Measurements from ENCODE around the gene CCN2. TPM values are rescaled to one million over a fixed set of nuclear protein-coding genes. Genes with fewer than 3 reads are reported as not detected.

CCN2 gene
- total RNA-seq, 1 experiment from 2014 or later, result 5.8 TPM

DNA sequence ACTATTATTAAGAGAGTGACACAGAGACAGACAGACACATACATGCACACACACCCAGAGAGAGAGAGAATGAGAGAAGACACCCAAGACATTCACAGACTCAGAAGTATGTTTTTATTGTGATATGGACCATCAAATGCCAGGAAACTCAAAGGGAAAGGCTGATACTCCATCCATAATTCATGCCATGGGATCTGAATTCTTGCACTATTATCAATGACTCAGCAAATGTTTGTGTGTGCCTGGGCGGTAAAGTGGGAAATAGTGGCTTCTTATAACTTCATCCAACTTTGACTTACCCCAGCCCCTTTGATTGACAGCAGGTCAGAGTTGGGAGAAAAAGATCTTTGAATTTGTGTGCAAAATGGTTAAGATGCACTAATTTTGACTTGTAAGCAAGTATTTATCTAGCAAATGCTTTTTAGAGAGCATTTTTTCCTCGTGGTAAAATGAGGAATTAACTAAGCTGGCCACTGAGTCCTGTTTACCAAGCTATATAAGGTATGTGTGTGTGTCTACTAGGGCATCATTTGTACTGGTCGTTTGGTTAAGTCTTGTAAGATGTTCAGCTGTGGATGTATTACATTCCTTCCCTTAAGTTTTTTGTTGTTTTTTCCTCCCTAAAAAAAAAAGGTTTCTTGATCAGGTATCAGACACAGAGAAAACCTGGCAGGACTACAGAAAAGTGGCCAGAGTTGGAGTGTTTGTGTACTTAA is 3.0 kb upstream of the CCN2 start:
- peaks cover 11% of the 10 kb centered on the region for H3K36me3 ChIP-seq (replicated peaks; ENCODE audit: control insufficient read depth, insufficient read depth, low read length)
- DNase-seq, result no peak
- H3K27me3 ChIP-seq (ENCODE audit: control insufficient read depth, insufficient read depth, low read length), result no peaks in the 10 kb centered on the region
- H3K4me3 ChIP-seq (ENCODE audit: insufficient read depth, low read depth, low read length), result no peak overlapping the region

GRCh38 chr6:131952886-131953509 is 1.8 kb upstream of the CCN2 start:
- H3K36me3 ChIP-seq (replicated peaks; ENCODE audit: control insufficient read depth, insufficient read depth, low read length), result peaks cover 19% of the 10 kb centered on the region
- no peaks in the 10 kb centered on the region for H3K27me3 ChIP-seq (ENCODE audit: control insufficient read depth, insufficient read depth, low read length)
- H3K4me3 ChIP-seq (ENCODE audit: insufficient read depth, low read depth, low read length), result no peak overlapping the region
- peak; percentile 30 for DNase-seq

DNA sequence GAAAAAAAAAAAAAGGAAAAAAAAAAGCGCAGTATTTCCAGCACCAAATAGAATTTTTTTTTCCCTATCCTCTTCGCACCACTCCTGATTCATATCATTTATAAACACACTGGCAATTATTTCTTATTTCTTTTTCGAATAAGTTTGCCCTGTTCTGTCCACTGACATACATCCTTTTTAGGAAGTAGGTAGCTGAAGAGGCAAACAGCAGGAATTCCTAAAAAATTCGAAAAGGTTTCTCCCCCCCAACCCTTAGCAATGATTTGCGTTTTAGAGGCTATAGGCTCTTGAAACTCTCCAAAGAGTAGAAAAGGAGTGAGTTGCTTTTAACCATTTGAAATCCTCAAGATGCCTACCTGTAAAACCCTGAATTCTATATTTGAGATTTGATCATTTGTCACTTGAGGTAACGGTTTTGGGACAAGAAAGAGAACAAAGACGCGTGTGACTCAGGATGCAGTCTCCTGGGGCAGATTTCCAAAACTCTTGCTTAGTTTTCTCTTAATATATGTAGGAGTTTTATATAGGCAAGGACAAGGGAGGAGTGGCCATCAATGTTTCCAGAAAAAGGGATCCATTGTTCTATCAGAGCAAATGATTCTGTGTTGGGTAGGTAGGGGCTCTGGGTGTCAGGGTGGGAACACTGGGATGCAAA is 531 bp upstream of the CCN2 start:
- H3K27me3 ChIP-seq (ENCODE audit: control insufficient read depth, insufficient read depth, low read length), result no peaks in the 10 kb centered on the region

GRCh38 chr6:131949909-131950766 is 1.0 kb downstream of the CCN2 start:
- no peaks in the 10 kb centered on the region for H3K27me3 ChIP-seq (ENCODE audit: control insufficient read depth, insufficient read depth, low read length)
- peaks cover 19% of the 10 kb centered on the region for H3K36me3 ChIP-seq (replicated peaks; ENCODE audit: control insufficient read depth, insufficient read depth, low read length)
- peak overlapping the region; percentile 67 for H3K4me3 ChIP-seq (ENCODE audit: insufficient read depth, low read depth, low read length)
- DNase-seq, result peak; percentile 81

More for the DNA sequence above, 531 bp upstream of the CCN2 start:
- no peak overlapping the region for H3K4me3 ChIP-seq (ENCODE audit: insufficient read depth, low read depth, low read length)
- no peak for DNase-seq
- H3K36me3 ChIP-seq (replicated peaks; ENCODE audit: control insufficient read depth, insufficient read depth, low read length), result peaks cover 19% of the 10 kb centered on the region

DNA sequence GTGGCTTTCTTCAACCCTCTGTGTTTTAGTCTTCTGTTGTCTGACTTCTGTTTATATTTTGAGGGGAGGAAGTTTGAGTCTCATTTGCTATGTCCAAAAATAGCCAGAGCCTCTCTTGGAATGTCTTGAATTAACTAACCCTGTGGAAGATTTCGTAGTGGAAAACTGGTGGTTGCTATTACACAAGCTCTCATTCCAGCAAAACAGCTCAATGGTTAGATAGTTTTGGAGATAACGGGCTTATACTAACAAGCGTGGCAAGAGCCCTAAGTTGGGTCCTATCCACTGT is 1.6 kb downstream of the CCN2 start:
- peak overlapping the region; percentile 67; the same call in 1 of the 2 replicates for H3K4me3 ChIP-seq (ENCODE audit: insufficient read depth, low read depth, low read length)
- H3K36me3 ChIP-seq (replicated peaks; ENCODE audit: control insufficient read depth, insufficient read depth, low read length), result peaks cover 19% of the 10 kb centered on the region
- no peaks in the 10 kb centered on the region for H3K27me3 ChIP-seq (ENCODE audit: control insufficient read depth, insufficient read depth, low read length)
- DNase-seq, result no peak

DNA sequence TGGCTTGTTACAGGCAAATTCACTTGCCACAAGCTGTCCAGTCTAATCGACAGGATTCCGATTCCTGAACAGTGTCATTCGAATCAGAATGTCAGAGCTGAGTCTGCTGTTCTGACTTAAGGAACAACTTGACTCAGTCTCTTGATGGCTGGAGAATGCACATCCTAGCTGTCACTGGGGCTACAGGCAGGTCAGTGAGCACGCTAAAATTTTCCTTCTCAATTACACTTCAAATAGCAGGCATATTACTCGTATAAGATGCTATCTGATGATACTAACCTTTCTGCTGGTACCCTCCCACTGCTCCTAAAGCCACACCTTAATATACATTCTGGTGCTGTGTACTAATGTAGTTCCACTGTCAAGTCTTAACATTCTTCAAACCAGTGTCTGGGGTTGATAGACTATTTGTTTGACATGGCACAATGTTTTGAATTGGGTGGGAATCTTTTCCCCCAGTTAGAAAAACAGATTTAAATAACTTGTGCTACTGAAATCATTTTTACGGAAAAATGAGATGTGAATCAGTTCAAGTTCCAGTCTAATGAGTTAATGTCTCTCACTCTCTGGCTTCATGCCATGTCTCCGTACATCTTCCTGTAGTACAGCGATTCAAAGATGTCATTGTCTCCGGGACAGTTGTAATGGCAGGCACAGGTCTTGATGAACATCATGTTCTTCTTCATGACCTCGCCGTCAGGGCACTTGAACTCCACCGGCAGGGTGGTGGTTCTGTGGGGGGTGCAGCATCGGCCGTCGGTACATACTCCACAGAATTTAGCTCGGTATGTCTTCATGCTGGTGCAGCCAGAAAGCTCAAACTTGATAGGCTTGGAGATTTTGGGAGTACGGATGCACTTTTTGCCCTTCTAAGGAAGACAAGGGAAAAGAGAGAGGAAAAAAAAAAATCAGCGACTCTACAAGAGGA is 2.2 kb downstream of the CCN2 start:
- DNase-seq, result no peak
- Histone ChIP-seq H3K36me3 (replicated peaks; ENCODE audit: control insufficient read depth, insufficient read depth, low read length) (peaks cover 19% of the 10 kb centered on the region), H3K27me3 (ENCODE audit: control insufficient read depth, insufficient read depth, low read length) (no peaks in the 10 kb centered on the region), H3K4me3 (ENCODE audit: insufficient read depth, low read depth, low read length) (peak overlapping the region; percentile 67; the same call in 1 of the 2 replicates)

- no peak overlapping the region for H3K4me3 ChIP-seq (ENCODE audit: insufficient read depth, low read depth, low read length)
- H3K27me3 ChIP-seq (ENCODE audit: control insufficient read depth, insufficient read depth, low read length), result no peaks in the 10 kb centered on the region
- DNase-seq, result no peak
- H3K36me3 ChIP-seq (replicated peaks; ENCODE audit: control insufficient read depth, insufficient read depth, low read length), result peaks cover 19% of the 10 kb centered on the region
These were observed 3.0 kb downstream of the CCN2 start for GRCh38 chr6:131947986-131948661.

- Histone ChIP-seq H3K36me3 (replicated peaks; ENCODE audit: control insufficient read depth, insufficient read depth, low read length) (peaks cover 19% of the 10 kb centered on the region), H3K27me3 (ENCODE audit: control insufficient read depth, insufficient read depth, low read length) (no peaks in the 10 kb centered on the region), H3K4me3 (ENCODE audit: insufficient read depth, low read depth, low read length) (no peak overlapping the region)
- no peak for DNase-seq
These were observed 3.9 kb downstream of the CCN2 start for GRCh38 chr6:131946992-131947955.

DNA sequence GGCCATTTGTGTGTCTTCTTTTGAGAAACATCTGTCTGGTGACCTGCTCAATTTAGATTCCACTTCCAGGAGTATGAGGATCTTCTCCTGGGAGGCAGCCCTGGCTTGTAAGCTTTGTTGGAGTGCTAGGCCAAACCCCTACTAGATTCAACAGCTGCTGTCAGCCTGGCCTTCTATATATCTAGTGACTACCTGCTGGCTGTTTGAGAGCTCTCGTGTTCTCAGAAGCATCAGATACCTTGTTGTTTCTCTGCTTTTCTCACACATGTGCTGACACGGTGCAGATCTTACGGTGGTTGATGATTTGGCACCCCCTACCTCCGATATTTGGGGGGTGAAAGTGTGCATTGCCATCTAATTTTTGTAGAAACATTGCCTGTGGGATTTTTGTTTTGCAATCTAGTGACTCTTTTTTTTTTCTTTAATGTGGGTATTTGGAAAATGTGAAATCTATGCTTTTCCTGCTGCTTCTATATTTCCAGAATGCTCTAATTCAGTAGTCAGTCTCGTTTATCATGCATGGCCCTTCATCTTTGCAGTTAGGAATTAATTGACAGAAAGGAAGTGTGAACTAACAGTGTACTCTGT is 4.7 kb downstream of the CCN2 start:
- H3K27me3 ChIP-seq (ENCODE audit: control insufficient read depth, insufficient read depth, low read length), result no peaks in the 10 kb centered on the region
- H3K4me3 ChIP-seq (ENCODE audit: insufficient read depth, low read depth, low read length), result no peak overlapping the region
- no peak for DNase-seq
- peaks cover 19% of the 10 kb centered on the region for H3K36me3 ChIP-seq (replicated peaks; ENCODE audit: control insufficient read depth, insufficient read depth, low read length)

- Histone ChIP-seq H3K27me3 (ENCODE audit: control insufficient read depth, insufficient read depth, low read length) (no peaks in the 10 kb centered on the region), H3K36me3 (replicated peaks; ENCODE audit: control insufficient read depth, insufficient read depth, low read length) (peaks cover 19% of the 10 kb centered on the region), H3K4me3 (ENCODE audit: insufficient read depth, low read depth, low read length) (no peak overlapping the region)
- DNase-seq, result no peak
These were observed 5.2 kb downstream of the CCN2 start for GRCh38 chr6:131945971-131946370.

DNA sequence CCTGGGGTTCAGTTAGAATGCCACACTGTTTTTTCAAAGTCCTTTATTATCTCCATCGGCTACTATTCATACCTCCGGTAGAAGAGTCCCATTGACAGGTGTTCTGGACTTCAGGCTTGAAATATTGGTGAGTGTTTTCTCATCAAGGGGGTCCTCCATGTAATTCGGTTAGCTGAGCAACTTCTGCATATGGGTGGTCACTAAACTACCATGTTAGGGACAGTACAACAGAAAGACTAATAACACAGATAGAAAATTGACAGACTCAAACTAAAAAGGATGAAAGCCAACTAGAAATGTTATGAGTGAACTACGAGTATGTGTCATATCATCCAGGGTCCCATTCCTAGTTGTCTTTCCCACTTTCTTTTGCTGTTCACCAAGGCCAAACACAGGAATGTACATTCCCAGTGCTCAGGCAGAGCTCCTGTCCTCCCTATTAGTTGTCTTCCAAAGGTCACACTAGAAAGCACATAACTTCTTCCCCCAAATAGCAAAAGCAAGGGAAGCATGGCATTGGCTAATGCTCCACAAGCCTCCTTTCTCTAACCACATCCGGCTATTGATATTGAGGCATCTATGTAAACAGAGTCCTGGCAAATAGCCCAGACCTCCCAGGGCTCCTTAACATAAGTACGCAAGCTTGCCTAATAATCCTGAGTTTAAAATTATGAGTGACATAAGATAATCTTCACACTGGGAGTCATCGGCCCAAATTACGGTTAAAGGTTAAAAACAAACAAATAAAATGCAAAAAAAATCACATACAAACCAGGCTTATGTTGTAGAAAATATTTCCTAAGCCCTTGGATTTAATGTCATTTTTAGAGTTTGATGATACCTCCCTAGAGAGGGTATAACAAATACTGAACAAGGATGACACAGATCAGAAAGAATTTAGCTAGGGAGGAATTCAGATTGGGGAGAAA is 13.2 kb downstream of the CCN2 start:
- DNase-seq, result no peak
- H3K27me3 ChIP-seq (ENCODE audit: control insufficient read depth, insufficient read depth, low read length), result no peaks in the 10 kb centered on the region
- H3K4me3 ChIP-seq (ENCODE audit: insufficient read depth, low read depth, low read length), result no peak overlapping the region
- H3K36me3 ChIP-seq (replicated peaks; ENCODE audit: control insufficient read depth, insufficient read depth, low read length), result no peaks in the 10 kb centered on the region
